Suppressor macrophage (primary cell): ENCODE measurements around the gene DCDC2.
"Not testable (repeated sequence)": the region's sequence is repeated elsewhere in the genome, so short reads cannot be mapped to it uniquely, and the experiment has no call there.

Experiments
- DNase-seq, 4 experiments: peaks; one replicate each; pipeline ENCODE4 v3.0.0-alpha.2; 2020 to 2022

The DCDC2 gene

GRCh38 chr6:24378473-24379097 lies 20.7 kb upstream of the DCDC2 start:
- DNase-seq, result no peak

- no peak for DNase-seq
Measured at GRCh38 chr6:24376871-24377270, 19.0 kb upstream of the DCDC2 start.

GRCh38 chr6:24374612-24375011 lies 16.8 kb upstream of the DCDC2 start:
- DNase-seq, result no peak

- DNase-seq, result not testable (repeated sequence)
Measured at GRCh38 chr6:24365103-24365633, 7.3 kb upstream of the DCDC2 start.

- DNase-seq, result not testable (repeated sequence)
Measured at GRCh38 chr6:24362363-24362762, 4.5 kb upstream of the DCDC2 start.

GRCh38 chr6:24359640-24360454 lies 2.0 kb upstream of the DCDC2 start:
- DNase-seq, result peak; percentile 82 to 90 (median 88)

- DNase-seq, result no peak
Measured at GRCh38 chr6:24358219-24358821, 461 bp upstream of the DCDC2 start.

- DNase-seq, result no peak
Measured at GRCh38 chr6:24356310-24356973, 1.4 kb downstream of the DCDC2 start.

GRCh38 chr6:24355393-24355792 lies 2.5 kb downstream of the DCDC2 start:
- DNase-seq, result no peak

GRCh38 chr6:24353861-24354260 lies 4.0 kb downstream of the DCDC2 start:
- no peak for DNase-seq

- no peak for DNase-seq
Measured at GRCh38 chr6:24352434-24352833, 5.4 kb downstream of the DCDC2 start.

- no peak for DNase-seq
Measured at GRCh38 chr6:24344976-24345375, 12.9 kb downstream of the DCDC2 start.

GRCh38 chr6:24340998-24341938 lies 16.6 kb downstream of the DCDC2 start:
- no peak for DNase-seq

GRCh38 chr6:24339932-24340331 lies 17.9 kb downstream of the DCDC2 start:
- DNase-seq, result no peak

- DNase-seq, result no peak
Measured at GRCh38 chr6:24334285-24334684, 23.6 kb downstream of the DCDC2 start.

GRCh38 chr6:24332317-24332716 lies 25.5 kb downstream of the DCDC2 start:
- DNase-seq, result no peak

- DNase-seq, result no peak
Measured at GRCh38 chr6:24330137-24330732, 27.6 kb downstream of the DCDC2 start.

GRCh38 chr6:24329451-24329850 lies 28.4 kb downstream of the DCDC2 start:
- DNase-seq, result no peak

- DNase-seq, result no peak
Measured at GRCh38 chr6:24329022-24329421, 28.8 kb downstream of the DCDC2 start.

- no peak for DNase-seq
Measured at GRCh38 chr6:24327756-24328155, 30.1 kb downstream of the DCDC2 start.

GRCh38 chr6:24325978-24326377 lies 31.9 kb downstream of the DCDC2 start:
- DNase-seq, result no peak
